HG03439 (cell line): Measurements from ENCODE around the gene IGFALS.

ENCODE experiments used
- ATAC-seq: cut with Tn5 transposase; IDR thresholded peaks from one replicate; pipeline ENCODE4 v1.9.1; 2021; ENCODE audit warnings: mild to moderate bottlenecking, moderate library complexity; ENCODE audit not compliant: unreplicated experiment

IGFALS gene

DNA sequence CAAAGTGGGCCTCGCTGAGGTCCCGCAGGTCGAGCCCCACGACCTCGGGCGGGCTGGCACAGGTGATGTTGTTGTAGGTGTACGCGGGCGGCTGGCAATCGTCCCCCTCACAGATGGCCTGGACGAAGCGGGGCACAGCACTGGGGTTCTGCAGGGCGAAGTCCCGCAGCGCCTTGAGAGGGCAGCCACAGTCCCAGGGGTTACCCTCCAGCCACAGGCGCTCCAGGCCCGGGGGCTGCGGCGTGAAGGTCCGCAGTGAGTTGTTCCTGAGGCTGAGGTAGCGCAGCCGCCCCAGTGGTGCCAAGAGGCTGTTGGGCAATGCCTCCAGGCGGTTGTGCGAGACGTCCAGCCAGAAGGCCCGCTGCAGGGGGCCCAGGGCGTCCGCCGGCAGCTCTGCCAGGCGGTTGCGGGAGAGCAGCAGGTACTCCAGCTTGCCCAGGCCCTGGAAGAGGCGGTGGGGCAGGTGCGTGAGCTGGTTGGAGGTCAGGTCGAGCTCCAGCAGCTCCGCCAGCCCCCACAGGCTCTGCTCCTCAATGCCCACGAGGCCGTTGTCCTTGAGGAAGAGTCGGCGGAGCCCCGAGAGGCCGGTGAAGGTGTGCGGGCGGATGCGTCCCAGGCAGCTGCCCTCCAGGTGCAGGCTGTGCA lies 2.8 kb downstream of the IGFALS start:
- ATAC-seq, result no peak

DNA sequence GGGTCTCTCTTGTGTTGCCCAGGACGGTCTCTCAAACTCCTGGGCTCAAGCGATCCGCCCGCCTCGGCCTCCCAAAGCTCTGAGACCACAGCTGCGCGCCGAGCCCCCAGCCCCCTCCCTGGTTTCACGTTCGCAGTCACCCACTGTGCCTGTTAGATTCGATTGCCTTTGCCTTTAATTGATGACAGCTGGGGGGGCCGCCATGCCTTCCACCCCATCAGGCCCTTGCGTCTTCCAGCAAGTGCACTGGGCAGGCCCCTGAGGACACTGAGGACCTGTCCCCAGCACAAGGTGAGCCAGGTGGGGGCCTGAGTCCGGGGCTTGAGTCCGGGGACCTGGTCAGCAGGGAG lies 3.3 kb downstream of the IGFALS start:
- no peak for ATAC-seq

DNA sequence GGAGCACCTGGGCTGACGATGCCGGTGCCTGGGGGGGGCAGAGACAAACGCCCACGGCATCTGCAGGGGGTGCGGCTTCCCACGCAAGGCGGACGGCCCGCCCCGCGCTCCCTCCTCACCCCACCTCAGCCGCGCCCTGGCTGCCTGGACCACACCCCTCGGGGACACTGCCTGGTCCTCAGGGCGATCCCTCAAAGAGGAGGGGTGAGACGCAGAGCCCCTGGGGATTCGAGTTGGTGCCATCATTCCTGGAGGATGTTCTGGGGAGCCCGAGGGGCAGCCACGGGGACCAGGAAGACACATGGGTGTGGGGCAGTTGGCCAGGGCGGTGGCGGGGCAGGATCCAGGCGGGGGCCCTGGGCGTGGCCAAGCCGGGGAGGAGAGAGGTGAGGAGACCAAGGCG lies 3.9 kb downstream of the IGFALS start:
- ATAC-seq, result no peak

DNA sequence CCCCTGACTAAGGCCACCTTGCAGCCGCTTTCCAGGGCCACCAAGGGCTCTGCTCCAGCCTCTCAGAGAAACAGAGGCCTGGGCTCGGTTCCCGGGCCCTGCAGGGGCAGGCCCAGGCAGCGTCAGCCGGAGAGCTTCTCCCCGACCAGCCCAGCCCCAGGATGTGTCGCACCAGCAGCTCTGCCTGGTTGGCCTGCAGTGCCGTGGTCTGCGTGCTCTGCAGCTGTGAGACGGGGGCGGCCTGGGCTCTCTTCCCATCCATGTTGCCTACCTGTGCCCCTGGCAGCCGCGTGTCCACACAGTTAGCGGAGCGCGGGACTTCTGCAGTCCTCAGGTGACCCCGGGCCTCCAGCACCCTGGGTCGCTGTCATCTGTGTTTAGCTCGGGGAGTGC lies 4.8 kb downstream of the IGFALS start:
- no peak for ATAC-seq

DNA sequence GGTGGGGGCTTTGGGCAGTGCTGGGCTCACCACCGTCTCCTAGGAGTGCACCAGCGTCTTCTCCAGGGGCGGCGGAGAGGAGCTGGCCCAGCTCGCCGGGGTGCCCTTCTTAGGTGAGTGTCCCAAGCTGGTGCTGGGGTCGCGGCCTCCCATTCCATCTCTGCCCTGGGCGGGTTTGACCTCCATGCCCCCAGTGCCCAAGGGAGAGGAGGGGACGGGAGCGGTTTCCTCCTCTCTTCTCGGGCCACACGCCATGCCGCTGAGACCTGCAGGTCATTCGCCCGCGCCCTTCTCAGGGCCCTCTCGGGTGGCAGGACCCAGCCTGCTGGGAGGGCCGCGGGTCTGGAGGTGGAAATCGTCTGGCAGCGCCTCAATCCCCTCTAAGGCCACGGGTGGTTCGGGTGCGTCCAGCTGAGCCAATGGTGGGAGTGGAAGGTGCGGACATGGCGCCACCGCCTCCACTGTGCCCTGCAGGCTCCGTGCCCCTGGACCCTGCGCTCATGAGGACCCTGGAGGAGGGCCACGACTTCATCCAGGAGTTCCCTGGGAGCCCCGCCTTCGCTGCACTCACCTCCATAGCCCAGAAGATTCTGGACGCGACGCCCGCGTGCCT lies 5.3 kb downstream of the IGFALS start:
- ATAC-seq, result no peak

DNA sequence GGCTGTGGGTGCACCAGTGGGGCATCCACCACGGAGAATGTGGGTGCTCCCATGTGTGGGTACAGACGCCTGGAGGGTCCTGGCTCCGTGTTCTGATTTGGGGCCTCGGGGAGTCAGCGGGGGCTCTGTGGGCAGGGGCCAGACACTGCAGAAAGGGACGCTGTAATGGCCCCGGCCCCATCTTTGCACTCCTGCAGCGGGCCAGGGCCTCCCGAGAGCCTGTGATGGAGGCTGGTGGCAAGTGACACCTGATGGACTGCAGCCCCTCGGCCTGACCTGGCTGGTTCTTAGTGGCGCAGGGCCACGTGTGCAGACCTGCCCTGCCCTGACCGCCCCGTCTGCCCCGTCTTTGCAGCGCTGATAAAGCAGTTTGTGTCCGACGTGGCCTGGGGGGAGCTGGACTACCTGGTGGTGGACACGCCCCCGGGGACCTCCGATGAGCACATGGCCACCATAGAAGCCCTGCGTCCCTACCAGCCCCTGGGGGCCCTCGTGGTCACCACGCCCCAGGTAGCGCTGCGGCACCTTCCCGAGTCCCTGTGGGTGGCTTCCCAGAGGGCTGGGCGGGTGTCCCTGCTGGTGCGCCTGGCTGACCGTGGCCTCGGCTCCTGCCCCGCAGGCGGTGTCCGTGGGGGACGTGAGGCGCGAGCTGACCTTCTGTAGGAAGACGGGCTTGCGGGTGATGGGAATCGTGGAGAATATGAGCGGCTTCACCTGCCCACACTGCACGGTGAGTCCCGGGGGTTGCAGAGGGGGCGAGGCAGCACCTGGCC lies 6.0 kb downstream of the IGFALS start:
- no peak for ATAC-seq

DNA sequence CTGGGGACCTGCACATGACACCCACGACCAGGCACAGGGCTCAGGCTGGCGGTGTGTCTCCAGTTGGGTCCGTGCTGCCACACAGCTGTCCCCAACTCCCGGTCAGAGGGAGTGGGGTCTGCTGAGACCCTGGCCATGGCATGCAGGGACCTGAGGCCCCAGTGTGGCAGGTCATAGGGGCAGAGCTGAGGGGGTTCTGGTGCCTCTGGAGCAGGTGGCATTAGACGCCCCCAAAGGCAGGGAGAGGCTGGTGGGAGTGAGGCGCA lies 6.5 kb downstream of the IGFALS start:
- no peak for ATAC-seq

DNA sequence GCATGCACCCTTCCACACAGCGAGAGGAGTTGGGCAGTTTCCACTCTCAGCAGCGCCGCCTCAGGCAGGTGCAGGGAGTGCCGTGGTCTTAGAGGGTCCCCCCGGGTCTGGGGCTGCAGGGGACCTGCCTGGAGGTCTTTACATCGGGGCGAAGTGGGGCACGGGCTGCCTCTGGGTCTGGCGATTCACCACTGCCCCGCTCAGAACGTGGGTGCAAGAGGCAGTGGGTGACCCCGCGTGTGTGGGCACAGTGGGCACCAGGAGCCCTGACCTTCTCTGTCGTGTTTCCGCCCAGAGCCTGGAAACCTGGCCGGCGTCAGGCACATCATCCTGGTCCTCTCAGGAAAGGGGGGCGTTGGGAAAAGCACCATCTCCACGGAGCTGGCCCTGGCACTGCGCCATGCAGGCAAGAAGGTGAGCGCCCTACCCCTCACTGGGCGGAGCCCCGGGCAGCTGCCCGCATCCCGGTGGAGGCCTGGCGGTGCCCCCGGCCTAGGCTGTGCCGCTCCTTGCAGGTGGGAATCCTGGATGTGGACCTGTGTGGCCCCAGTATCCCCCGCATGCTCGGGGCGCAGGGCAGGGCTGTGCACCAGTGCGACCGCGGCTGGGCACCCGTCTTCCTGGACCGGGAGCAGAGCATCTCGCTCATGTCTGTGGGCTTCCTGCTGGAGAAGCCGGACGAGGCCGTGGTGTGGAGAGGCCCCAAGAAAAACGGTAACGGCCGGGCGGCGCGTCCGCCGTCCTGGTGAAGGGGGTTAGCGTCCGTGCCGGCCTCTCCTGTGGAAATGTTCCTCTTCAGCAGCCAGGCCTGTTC lies 7.1 kb downstream of the IGFALS start:
- no peak for ATAC-seq

DNA sequence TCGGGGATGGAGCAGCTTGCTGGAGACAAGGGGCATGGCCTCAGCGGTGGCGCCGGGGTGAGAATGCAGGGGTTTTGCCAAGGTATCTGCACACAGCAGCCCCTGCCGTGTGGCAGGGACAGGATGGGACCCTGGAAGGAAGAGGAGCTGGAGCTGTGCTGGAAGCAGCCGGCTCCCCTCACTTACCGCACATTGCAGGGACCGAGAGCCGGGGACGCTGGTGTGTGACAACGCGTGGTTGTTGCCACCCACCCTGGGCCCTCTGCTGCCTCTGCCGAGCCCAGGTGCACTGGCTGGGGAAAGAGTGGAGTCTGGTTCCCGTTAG lies 7.7 kb downstream of the IGFALS start:
- no peak for ATAC-seq

DNA sequence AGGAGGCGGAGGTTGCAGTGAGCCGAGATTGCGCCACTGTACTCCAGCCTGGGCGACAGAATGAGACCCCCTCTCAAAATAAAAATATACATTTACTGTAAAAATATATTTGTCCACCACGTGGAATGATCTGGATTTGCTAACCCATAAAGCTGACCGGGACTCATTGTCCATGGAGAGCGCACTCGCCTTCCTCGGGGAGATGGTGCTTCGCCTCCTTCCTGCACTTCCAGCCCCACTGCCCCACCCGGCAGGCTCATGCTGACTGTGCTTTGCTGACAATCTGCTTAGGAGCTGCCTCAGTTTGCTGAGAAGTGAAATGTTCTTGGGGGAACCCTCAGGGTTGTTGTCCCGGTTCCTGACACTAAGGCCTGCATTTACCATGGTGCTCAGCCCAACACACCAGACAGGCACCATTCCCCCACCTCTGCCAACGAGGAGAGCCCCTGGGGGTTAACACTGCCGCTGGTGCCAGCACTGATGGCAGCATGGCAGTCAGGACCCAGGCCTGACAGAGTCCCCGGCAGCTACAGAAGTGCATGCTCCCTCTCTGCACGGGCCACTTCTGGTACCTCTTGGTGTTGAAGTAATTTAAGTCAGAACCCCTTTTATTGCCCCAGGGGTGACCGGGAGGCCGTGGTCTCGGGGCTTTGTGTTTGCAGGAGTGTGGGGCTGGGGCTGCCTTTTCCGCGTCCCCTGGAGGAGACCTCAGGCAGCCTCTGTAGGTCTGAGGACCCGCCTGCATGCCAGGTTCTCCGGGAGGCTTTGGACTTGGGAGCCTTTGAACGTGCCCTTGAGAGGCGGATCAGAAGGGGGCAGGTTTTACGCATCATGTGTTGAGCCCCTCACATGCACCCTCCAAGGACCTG lies 8.3 kb downstream of the IGFALS start:
- ATAC-seq, result no peak

DNA sequence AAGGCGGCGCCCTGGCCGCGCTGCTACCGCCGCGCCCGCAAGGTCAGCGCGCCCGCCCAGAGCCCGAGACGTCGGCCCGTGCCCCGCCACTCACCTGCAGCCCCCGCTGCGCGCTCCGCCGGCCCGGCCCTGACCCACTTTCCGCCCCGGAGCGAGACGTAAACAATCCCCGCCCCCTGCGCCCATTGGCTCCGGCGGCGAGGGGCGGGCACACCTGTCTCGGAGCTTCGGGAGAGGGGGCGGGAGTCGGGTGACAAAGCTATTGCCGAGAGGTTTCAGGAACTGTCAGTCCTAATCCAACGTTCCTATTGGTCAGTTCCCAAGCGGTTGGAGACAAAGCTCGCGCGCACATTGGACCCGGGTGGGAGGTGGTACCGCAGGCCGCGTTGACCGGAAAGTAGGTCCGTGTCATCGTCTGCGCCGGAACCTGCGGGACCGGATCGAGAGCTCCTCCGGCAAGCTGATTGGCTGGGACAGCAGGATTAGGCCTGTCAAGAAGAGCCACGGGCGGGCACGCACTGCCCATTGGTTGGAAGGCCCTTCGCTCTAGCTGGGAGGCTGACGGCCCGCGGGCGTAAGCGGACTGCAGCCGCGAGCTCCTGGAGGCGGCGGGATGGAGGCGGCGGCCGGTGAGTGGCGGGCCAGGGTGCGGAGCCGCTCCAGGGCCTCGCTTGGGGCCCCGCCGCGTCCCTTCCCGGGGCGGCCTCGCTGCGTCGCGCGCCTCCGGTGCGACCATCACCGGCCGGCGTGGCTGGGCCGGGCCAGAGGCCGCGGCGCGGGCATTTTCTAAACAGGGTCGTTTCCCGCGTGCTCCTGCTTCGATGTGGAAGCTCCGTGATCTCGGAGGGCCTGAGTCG lies 10.9 kb downstream of the IGFALS start, which contains the start of the genes NUBP2 and SPSB3:
NUBP2 (plus strand) TSS at position 553 of the 857 bp plus-strand sequence; CDS start at position 614, 61 bp downstream.
SPSB3 (minus strand) TSS at position 164 of the 857 bp plus-strand sequence. CDS start 1,088 bp downstream, outside the sequence.
- peak; percentile 82 for ATAC-seq

DNA sequence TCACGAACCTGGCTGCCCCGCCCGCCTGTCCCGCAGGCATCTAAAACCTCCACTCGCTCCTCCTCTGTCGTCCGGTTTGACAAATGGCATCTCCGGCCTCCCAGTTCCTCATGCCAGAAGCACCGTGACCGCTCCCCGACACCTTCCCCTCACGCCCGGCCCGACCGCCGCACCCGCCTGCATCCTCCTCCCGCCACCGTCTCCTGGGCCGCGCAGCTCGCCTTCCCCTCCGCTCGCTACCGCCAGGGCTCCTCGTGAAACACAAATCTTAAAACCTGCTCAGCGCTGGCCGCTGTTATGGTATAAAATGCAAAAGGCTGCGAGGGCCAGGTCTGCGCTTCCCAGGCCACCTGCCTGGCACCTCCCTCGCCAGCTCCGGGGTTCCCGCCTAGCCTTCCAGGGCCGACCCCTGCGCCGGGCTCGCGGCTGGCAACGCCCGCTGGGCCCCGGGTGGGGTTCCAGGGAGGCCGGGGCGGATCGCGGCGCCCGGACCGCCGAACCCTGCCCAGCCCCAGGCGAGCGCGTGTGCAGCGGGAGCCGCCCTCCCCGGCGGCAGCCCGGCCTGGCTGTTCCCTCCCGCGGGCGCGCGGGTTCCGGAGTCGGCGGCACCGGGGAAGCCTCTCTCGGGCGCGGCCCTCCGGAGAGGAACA lies 11.6 kb downstream of the IGFALS start:
- ATAC-seq, result no peak

DNA sequence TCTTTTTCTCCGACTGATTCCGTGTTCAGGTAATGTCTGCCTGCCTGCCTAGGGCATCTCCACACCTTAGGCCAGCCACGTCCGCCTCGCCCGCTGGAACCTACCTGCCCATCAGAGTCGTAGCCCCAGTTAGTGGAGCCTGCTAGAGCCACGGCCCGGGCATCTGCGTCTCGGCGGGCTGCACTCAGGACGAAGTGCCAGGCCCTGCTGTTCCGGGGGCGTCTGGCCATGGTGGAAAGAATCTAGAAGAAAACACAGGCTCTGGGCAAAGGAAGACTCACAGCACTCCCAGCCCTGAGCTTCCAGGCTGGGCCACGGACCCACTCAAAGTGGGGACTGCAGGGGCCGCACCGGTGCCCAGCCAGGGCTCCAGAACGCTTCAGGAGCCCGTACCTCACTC lies 12.3 kb downstream of the IGFALS start:
- ATAC-seq, result no peak

DNA sequence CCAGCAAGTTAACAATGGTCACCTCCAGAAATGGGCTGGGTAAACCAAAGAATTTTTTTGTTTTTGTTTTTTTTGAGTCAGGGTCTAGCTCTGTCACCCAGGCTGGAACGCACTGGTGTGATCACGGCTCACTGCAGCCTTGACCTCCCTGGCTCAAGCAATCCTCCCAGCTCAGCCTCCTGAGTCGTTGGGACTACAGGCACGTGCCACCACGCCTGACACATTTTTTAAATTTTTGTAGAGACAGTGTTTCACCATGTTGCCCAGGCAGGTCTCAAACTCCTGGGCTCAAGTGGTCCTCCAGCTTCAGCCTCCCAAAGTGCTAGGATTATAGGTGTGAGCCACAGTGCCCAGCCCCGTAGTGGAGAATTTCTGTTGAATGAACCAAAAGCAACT lies 12.8 kb downstream of the IGFALS start:
- no peak for ATAC-seq

DNA sequence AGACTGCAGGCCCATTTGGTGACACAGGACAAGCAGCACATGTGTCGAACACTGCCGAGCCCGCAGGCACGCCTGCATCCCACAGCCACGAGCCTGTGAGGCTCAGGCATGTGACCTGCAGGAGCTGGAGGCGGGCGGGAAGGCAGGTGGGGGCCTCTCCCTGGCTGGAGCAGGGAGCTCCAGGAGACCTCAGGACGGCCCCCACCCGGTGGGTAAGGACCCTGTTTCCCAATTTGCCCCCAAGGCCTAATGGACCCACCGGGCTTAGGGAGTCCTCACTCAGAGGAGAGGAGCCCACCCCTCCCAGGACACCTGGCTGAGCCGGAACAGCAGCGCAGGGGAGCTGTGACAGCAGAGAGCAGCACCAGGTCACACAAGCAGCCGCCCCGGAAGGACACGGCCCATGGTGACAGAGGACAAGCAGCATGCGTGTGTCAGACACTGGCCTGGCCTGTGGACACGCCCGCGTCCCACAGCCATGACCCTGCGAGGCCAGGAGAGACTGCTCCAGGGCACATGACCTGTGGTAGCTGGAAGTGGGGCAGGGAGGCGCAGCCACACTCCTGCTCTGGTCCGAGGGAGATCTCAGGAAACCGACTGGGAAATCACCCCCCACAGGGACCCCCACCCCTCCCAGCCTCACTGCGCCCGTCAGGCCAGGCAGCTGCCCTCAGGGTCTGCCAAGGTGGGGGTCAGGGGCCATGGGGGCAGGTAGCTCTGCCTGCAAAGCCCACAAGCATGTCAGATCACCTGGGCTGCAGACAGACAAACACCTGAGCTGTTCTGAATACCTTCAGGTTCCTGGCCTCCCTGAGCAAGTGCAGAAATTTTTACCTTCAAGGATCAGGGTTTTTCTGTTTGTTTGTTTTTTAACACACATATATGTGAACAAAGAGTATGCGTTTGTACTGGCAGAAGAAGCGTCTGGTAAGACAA lies 13.5 kb downstream of the IGFALS start:
- ATAC-seq, result no peak

DNA sequence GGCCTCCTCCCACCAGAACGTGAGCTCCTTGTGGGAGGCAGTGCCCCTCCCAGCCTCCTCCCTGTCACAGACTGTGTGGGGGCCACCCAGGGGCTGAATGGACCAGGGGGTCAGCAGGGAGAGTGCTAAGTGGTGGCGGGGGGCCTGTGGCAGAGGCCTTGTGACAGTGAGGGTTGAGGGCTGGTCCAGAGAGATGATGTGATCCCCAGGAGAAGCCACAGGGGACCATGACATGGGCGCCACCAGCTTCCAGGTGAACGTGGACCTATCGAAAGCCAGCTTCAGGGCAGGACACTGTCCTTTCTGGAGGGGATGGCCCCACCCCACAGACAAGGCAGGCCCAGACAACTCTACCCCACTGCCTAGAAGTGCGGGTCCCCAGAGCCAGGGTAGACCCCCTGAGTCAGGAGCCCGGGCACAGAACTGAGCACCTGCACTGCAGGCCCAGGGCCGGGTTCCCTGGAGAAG lies 14.2 kb downstream of the IGFALS start:
- ATAC-seq, result no peak

DNA sequence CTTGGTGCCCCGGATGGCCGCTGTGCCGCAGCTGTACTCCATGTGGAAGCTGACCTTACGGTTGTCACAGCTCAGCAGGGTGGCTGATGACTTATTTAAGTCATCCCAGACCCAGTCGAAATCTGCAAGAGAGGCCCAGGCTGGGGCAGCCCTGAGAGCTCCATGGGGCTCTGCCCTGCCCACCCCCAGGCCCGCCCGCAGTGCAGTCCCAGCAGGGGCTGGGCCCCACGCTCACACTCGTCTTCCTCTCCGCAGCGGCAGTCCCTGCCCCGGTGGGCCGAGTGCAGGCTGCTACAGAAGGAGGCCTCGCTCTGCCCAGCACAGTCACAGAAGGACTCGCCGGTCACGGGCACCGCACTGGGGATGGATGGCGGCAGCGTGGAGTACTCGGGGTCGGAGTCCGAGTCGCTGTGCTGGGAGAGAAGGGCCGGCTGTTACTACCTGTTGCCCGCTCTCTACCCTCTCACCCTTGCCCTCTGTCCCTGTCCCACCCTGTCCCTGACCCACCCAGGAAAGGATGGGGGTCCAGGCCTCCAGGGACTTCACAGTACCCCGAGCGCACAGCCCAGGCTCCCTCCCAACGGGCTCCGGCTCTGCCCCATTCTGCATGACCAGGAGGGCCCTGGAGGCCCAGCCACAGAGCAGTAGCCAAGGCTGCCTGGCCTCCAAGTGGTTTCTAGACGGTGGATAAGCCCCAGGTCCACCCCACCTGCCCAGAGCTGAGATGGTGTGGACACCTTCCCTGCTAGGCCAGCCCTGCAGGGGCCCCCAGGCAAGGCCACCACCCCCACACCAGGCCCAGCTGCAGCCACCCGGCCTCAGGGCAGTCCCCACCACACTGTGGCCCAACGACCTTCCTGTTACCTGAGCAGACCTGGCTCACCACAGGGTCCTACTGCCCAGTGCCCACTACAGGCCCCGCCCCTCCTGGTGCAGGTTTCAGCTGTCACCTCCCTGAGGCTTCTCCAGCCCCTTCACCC lies 15.0 kb downstream of the IGFALS start:
- no peak for ATAC-seq
